GM12865 (cell line): ENCODE measurements around the gene LDLR.

Experiments used
- DNase-seq: peaks from one replicate; pipeline ENCODE4 v3.0.0; 2010; ENCODE audit warnings: low read depth
- H3K4me3 ChIP-seq: 2 replicates; pipeline ENCODE4 v1.5.1; 2011; ENCODE audit warnings: mild to moderate bottlenecking, low read depth, low read length, control low read depth
- TF ChIP-seq, protein P1 (sequence below): IDR thresholded peaks from 2 replicates; pipeline ENCODE4 v1.5.1; 2011; ENCODE audit warnings: low read length, control low read depth, low read depth, inconsistent platforms; ENCODE audit not compliant: insufficient read depth; ENCODE audit errors: missing control alignments

LDLR gene

DNA sequence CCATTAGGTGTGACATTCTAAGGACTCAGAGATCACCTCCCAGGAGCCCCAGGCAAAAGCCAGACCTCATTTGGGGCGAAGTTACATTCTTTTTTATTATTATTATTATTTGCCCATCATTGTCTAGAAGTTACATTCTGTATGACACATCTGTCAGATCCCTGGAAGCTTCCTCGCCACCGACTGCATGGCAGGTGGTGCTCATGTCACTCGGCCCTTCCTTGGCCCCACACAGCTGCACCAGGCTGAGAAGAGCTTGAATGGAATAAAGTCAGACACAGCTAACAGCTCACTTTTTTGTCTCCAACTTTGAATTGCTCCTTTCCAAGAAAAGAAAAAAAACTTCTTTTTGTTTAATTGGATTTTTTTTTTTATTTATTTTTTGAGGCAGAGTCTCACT lies 41.4 kb upstream of the LDLR start:
- TF ChIP-seq, protein P1, sequence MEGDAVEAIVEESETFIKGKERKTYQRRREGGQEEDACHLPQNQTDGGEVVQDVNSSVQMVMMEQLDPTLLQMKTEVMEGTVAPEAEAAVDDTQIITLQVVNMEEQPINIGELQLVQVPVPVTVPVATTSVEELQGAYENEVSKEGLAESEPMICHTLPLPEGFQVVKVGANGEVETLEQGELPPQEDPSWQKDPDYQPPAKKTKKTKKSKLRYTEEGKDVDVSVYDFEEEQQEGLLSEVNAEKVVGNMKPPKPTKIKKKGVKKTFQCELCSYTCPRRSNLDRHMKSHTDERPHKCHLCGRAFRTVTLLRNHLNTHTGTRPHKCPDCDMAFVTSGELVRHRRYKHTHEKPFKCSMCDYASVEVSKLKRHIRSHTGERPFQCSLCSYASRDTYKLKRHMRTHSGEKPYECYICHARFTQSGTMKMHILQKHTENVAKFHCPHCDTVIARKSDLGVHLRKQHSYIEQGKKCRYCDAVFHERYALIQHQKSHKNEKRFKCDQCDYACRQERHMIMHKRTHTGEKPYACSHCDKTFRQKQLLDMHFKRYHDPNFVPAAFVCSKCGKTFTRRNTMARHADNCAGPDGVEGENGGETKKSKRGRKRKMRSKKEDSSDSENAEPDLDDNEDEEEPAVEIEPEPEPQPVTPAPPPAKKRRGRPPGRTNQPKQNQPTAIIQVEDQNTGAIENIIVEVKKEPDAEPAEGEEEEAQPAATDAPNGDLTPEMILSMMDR = no peak
- no peak overlapping the region for H3K4me3 ChIP-seq
- no peak for DNase-seq

DNA sequence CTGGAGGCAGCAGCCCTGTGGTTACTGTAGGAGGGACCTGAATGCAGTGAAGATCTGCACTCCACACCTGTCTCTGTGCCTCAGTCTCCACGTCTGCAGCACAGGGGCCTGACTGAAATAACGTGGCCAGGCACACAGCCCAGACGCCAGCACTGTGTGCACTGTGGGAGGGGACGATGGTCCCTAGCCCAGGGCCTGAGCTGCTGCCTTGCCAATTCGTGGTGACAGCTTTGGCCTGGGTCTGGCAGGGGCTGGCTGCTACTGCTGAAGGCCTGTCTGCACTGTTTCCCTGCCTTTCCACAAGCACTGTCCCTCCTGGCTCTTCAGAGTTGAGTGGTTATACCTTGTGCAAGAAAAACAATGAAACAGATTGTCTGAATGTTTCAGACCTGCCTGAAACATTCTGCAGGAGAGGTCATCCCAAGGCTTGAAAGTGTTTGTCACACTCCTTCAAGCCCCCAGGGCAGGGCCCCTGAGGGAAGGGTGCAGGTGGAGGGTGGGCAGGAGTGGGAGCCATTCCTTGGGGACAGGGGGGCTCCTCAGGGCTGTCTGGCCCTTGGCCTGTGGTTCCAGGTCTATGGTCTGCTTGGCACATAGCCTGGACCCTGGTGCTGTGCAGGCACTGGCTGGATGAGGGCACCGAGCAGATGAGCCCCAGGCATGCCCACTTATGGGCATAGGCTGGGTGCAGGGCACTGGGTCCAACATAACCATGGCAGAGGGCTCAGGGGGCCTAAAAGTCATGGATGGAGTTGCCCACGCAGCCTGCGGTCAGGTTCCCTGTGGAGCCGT lies 38.7 kb upstream of the LDLR start:
- no peak for DNase-seq
- TF ChIP-seq, protein P1 = no peak
- no peak overlapping the region for H3K4me3 ChIP-seq

DNA sequence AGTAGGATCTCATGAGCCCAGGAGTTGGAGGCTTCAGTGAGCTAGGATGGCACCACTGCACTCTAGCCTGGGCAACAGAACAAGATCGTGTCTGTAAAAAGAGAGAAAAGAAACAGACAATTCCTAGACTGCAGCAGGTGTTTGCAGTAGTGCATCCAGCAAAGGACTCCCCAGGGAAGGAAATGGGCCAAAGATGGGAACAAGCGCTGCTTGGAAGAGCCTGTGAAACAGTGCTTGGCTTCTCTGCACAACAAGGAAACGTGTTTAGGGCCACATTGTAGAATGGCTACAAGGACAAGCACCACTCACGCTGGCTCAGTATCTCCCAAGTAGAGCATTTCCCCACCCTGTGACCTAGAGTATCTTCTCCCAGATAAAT lies 35.5 kb upstream of the LDLR start:
- TF ChIP-seq, protein P1 = no peak
- H3K4me3 ChIP-seq = no peak overlapping the region
- DNase-seq = no peak

DNA sequence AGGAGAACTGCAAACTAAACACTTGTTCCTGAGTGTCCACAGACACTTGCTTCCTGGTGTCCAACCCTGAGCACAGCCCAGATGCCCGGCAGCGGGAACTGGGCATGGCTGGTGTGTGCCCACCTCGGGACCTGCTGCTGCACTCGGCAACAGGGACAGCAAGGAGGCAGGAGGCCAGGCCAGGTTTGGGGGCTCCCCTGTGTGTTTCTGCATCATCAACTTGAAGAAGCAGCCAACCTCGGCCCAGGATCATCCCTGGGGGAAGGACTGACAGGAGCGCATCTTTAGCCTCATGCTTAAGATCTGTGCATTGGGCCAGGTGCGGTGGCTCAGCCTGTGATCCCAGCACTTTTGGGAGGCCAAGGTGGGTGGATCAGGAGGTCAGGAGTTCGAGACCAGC lies 35.1 kb upstream of the LDLR start:
- no peak for DNase-seq
- TF ChIP-seq, protein P1 = no peak
- no peak overlapping the region for H3K4me3 ChIP-seq

DNA sequence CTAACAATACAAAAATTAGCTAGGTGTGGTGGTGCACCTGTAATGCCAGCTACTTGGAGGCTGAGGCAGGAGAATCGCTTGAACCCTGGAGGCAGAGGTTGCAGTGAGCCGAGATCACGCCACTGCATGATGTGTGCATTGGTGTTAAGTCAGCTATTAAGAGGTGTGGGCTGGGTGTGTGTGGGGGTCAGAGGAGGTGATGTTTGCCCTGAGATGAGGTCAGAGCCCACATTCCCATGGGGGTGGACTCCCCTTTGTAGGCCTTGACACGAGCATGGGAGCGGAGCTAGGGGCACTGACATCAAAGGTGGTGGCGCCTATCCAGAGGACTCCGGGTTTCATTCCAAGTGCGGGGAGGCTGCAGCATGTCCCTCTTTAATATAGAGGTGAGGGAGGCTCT lies 34.6 kb upstream of the LDLR start:
- TF ChIP-seq, protein P1 = no peak
- no peak overlapping the region for H3K4me3 ChIP-seq
- DNase-seq = no peak

DNA sequence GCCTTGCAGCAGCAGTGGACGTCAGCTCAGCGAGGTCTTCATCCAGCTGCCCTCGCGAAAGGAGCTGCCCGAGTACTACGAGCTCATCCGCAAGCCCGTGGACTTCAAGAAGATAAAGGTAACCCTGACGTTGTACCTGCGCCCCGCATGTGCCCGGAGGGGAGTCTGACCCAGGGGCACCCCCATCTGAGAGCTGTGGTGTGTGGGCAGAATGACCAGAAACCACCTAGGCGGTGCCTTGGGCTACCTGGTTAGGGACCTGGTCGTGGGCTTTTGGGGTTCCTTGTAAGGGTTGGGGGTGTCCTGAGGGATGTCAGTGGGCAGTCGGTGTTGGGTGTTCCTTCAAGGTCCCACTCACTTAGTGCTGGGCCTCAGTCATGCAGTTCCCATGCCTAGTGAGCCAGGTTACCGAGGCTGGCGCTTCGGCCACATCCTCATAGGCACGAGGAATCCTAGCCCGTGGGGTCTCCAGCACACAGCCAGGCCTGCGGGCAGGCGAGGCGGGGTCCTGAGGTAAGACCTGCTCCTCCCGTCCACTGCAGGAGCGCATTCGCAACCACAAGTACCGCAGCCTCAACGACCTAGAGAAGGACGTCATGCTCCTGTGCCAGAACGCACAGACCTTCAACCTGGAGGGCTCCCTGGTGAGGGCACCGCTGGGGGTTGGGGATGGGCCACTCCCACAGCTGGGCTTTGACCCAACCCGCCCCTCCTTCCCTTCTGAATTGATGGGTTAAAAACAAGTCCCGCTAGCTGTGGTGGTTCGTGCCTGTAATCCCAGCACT lies 30.8 kb upstream of the LDLR start:
- TF ChIP-seq, protein P1 = no peak
- DNase-seq = no peak
- H3K4me3 ChIP-seq = no peak overlapping the region
